CD4-positive, CD25-positive, alpha-beta regulatory T cell (primary cell): ENCODE data around the gene FAH. TPM values are rescaled to one million over a fixed set of nuclear protein-coding genes. Genes with fewer than 3 reads are reported as not detected.
A peak's percentile ranks its signal among the peaks of the same experiment; 100 is the strongest.

ENCODE experiments used
- ATAC-seq, 2 donors: fragments of 150-1000 bp; cut with Tn5 transposase; one replicate each; pipeline ENCODE4 v1.10.0; 2021; ENCODE audit warnings: low read depth in 2 of 2, moderate number of reproducible peaks in 2 of 2, moderate library complexity in 1 of 2
- DNase-seq, 3 donors: peaks; one replicate each; pipeline versions ENCODE4 v3.0.0 to v3.0.0-alpha.2; 2012 to 2022; ENCODE audit warnings: mixed read lengths in 1 of 3
- H3K27ac ChIP-seq: one replicate; pipeline ENCODE4 v1.7.0; 2013; ENCODE audit warnings: mild to moderate bottlenecking, low read length; ENCODE audit not compliant: insufficient read depth, poor library complexity, severe bottlenecking
- H3K27me3 ChIP-seq: one replicate; pipeline ENCODE4 v1.7.0; 2013; ENCODE audit warnings: low read length; ENCODE audit not compliant: control insufficient read depth, insufficient read depth
- H3K36me3 ChIP-seq: one replicate; pipeline ENCODE4 v1.7.0; 2013; ENCODE audit warnings: mild to moderate bottlenecking, low read length, moderate library complexity; ENCODE audit not compliant: control insufficient read depth, insufficient read depth
- H3K4me1 ChIP-seq: 2 replicates; pipeline ENCODE4 v1.7.0; 2013; ENCODE audit warnings: mild to moderate bottlenecking, low read length; ENCODE audit not compliant: insufficient read depth, control insufficient read depth, poor library complexity, severe bottlenecking
- H3K4me3 ChIP-seq: one replicate; pipeline ENCODE4 v1.7.0; 2013; ENCODE audit warnings: low read depth, mild to moderate bottlenecking, low read length, moderate library complexity
- H3K9me3 ChIP-seq, 2 experiments: 1 replicate in 1 of 2; 2 replicates in 1 of 2; pipeline ENCODE4 v1.7.0; 2013; ENCODE audit warnings: low read length in 2 of 2, mild to moderate bottlenecking in 1 of 2, moderate library complexity in 1 of 2; ENCODE audit not compliant: control insufficient read depth in 2 of 2
- H3K27ac Mint-ChIP-seq, 3 donors: one replicate each; pipeline ENCODE4 v1.8.0; 2020 to 2022; ENCODE audit warnings: mild to moderate bottlenecking in 3 of 3, mixed read lengths in 3 of 3, moderate library complexity in 2 of 3
- H3K27me3 Mint-ChIP-seq: one replicate; pipeline ENCODE4 v1.8.0; 2022; ENCODE audit warnings: mild to moderate bottlenecking, mixed read lengths
- H3K36me3 Mint-ChIP-seq: one replicate; pipeline ENCODE4 v1.8.0; 2020; ENCODE audit warnings: mixed read lengths
- H3K4me1 Mint-ChIP-seq, 4 donors: one replicate each; pipeline ENCODE4 v1.8.0; 2020 to 2022; ENCODE audit warnings: mixed read lengths in 4 of 4, mild to moderate bottlenecking in 1 of 4
- H3K4me3 Mint-ChIP-seq, 4 donors: one replicate each; pipeline ENCODE4 v1.8.0; 2020 to 2022; ENCODE audit warnings: mild to moderate bottlenecking in 4 of 4, mixed read lengths in 4 of 4, moderate library complexity in 3 of 4
- H3K9me3 Mint-ChIP-seq, 7 donors: one replicate each; pipeline ENCODE4 v1.8.0; 2020 to 2022; ENCODE audit warnings: mixed read lengths in 7 of 7, mild to moderate bottlenecking in 3 of 7, moderate library complexity in 2 of 7
- polyA plus RNA-seq, 4 donors: library from polyadenylated mRNA; unstranded; fragments of 300-500 nt; fragmentation: Illumina TruSeq; gene quantifications; one replicate each; pipeline ENCODE4 v1.2.3, GENCODE V29; 2021
- total RNA-seq: library from RNA; stranded (reverse); gene quantifications from one replicate; pipeline ENCODE4 v1.2.3, GENCODE V29; 2022

FAH gene
- total and polyA plus RNA-seq, 5 donors from 2014 or later, result 2.0 to 4.3 (median 2.4) TPM

- H3K36me3 Mint-ChIP-seq, result peaks cover 46% of the 10 kb centered on the region
- no peak overlapping the region for H3K4me3 Mint-ChIP-seq
- Histone ChIP-seq H3K4me3 (no peak overlapping the region), H3K27ac (no peak overlapping the region), H3K4me1 (no peaks in the 10 kb centered on the region), H3K9me3 (no peaks in the 10 kb centered on the region), H3K36me3 (no peaks in the 10 kb centered on the region), H3K27me3 (no peaks in the 10 kb centered on the region)
- no peak for ATAC-seq
- no peaks in the 10 kb centered on the region for H3K4me1 Mint-ChIP-seq
- H3K27ac Mint-ChIP-seq, result no peak overlapping the region
- DNase-seq, result no peak
- H3K9me3 Mint-ChIP-seq, result peaks cover 0 to 1% (median 0%) of the 10 kb centered on the region in 7 donors
- H3K27me3 Mint-ChIP-seq, result no peaks in the 10 kb centered on the region
Observed at GRCh38 chr15:80180986-80181385, 28.2 kb downstream of the FAH start.

GRCh38 chr15:80182611-80183261 lies 29.9 kb downstream of the FAH start:
- Mint-ChIP-seq H3K4me1 (no peaks in the 10 kb centered on the region), H3K27me3 (no peaks in the 10 kb centered on the region), H3K27ac (peak overlapping the region in 1 of 3 donors; percentile 42), H3K4me3 (no peak overlapping the region), H3K9me3 (peaks cover 0 to 2% (median 0%) of the 10 kb centered on the region in 7 donors), H3K36me3 (peaks cover 52% of the 10 kb centered on the region)
- DNase-seq (no peak), ATAC-seq (no peak)
- H3K4me3 ChIP-seq, result no peak overlapping the region
- no peak overlapping the region for H3K27ac ChIP-seq
- no peaks in the 10 kb centered on the region for H3K4me1 ChIP-seq
- H3K27me3 ChIP-seq, result no peaks in the 10 kb centered on the region
- no peaks in the 10 kb centered on the region for H3K36me3 ChIP-seq
- H3K9me3 ChIP-seq, result no peaks in the 10 kb centered on the region

GRCh38 chr15:80183306-80183705 lies 30.5 kb downstream of the FAH start:
- no peak overlapping the region for H3K4me3 Mint-ChIP-seq
- Histone ChIP-seq H3K9me3 (no peaks in the 10 kb centered on the region), H3K4me1 (no peaks in the 10 kb centered on the region), H3K36me3 (no peaks in the 10 kb centered on the region), H3K4me3 (no peak overlapping the region), H3K27ac (no peak overlapping the region), H3K27me3 (no peaks in the 10 kb centered on the region)
- no peak for ATAC-seq
- DNase-seq, result no peak
- no peaks in the 10 kb centered on the region for H3K4me1 Mint-ChIP-seq
- peaks cover 0 to 2% (median 0%) of the 10 kb centered on the region in 7 donors for H3K9me3 Mint-ChIP-seq
- no peaks in the 10 kb centered on the region for H3K27me3 Mint-ChIP-seq
- peak overlapping the region in 1 of 3 donors; percentile 42 for H3K27ac Mint-ChIP-seq
- H3K36me3 Mint-ChIP-seq, result peaks cover 56% of the 10 kb centered on the region

- no peak overlapping the region for H3K27ac Mint-ChIP-seq
- peaks cover 59% of the 10 kb centered on the region for H3K36me3 Mint-ChIP-seq
Observed at GRCh38 chr15:80183886-80184285, 31.1 kb downstream of the FAH start.

GRCh38 chr15:80184554-80184953 lies 31.8 kb downstream of the FAH start:
- no peak overlapping the region for H3K27ac Mint-ChIP-seq
- no peaks in the 10 kb centered on the region for H3K27me3 ChIP-seq
- H3K9me3 Mint-ChIP-seq, result peaks cover 0 to 2% (median 0%) of the 10 kb centered on the region in 7 donors
- no peak overlapping the region for H3K4me3 ChIP-seq
- ATAC-seq, result no peak
- no peak for DNase-seq
- H3K36me3 Mint-ChIP-seq, result peaks cover 57% of the 10 kb centered on the region
- H3K27me3 Mint-ChIP-seq, result no peaks in the 10 kb centered on the region
- no peaks in the 10 kb centered on the region for H3K4me1 Mint-ChIP-seq
- no peaks in the 10 kb centered on the region for H3K4me1 ChIP-seq
- H3K4me3 Mint-ChIP-seq, result no peak overlapping the region
- H3K36me3 ChIP-seq, result no peaks in the 10 kb centered on the region
- no peaks in the 10 kb centered on the region for H3K9me3 ChIP-seq
- no peak overlapping the region for H3K27ac ChIP-seq

More at GRCh38 chr15:80183886-80184285, 31.1 kb downstream of the FAH start:
- Mint-ChIP-seq H3K4me3 (no peak overlapping the region), H3K27me3 (no peaks in the 10 kb centered on the region), H3K4me1 (no peaks in the 10 kb centered on the region), H3K9me3 (peaks cover 0 to 2% (median 0%) of the 10 kb centered on the region in 7 donors)
- Histone ChIP-seq H3K9me3 (no peaks in the 10 kb centered on the region), H3K27ac (no peak overlapping the region), H3K4me3 (no peak overlapping the region), H3K36me3 (no peaks in the 10 kb centered on the region), H3K27me3 (no peaks in the 10 kb centered on the region), H3K4me1 (no peaks in the 10 kb centered on the region)
- ATAC-seq (no peak), DNase-seq (no peak)

GRCh38 chr15:80185152-80185551 lies 32.4 kb downstream of the FAH start:
- no peaks in the 10 kb centered on the region for H3K4me1 Mint-ChIP-seq
- H3K4me1 ChIP-seq, result no peaks in the 10 kb centered on the region
- H3K4me3 Mint-ChIP-seq, result no peak overlapping the region
- no peaks in the 10 kb centered on the region for H3K9me3 ChIP-seq
- H3K27ac Mint-ChIP-seq, result no peak overlapping the region
- DNase-seq (no peak), ATAC-seq (no peak)
- peaks cover 0 to 2% (median 0%) of the 10 kb centered on the region in 7 donors for H3K9me3 Mint-ChIP-seq
- H3K27ac ChIP-seq, result no peak overlapping the region
- peaks cover 57% of the 10 kb centered on the region for H3K36me3 Mint-ChIP-seq
- no peaks in the 10 kb centered on the region for H3K36me3 ChIP-seq
- no peaks in the 10 kb centered on the region for H3K27me3 ChIP-seq
- H3K4me3 ChIP-seq, result no peak overlapping the region
- no peaks in the 10 kb centered on the region for H3K27me3 Mint-ChIP-seq

GRCh38 chr15:80186066-80186465 lies 33.3 kb downstream of the FAH start:
- DNase-seq, result no peak
- H3K9me3 ChIP-seq, result no peaks in the 10 kb centered on the region
- ATAC-seq, result no peak
- H3K4me3 Mint-ChIP-seq, result no peak overlapping the region
- H3K27ac Mint-ChIP-seq, result no peak overlapping the region
- no peak overlapping the region for H3K4me3 ChIP-seq
- H3K27ac ChIP-seq, result no peak overlapping the region
- H3K9me3 Mint-ChIP-seq, result peaks cover 0 to 2% (median 0%) of the 10 kb centered on the region in 7 donors
- no peaks in the 10 kb centered on the region for H3K27me3 ChIP-seq
- H3K4me1 Mint-ChIP-seq, result no peaks in the 10 kb centered on the region
- H3K27me3 Mint-ChIP-seq, result no peaks in the 10 kb centered on the region
- no peaks in the 10 kb centered on the region for H3K36me3 ChIP-seq
- no peaks in the 10 kb centered on the region for H3K4me1 ChIP-seq
- H3K36me3 Mint-ChIP-seq, result peaks cover 56% of the 10 kb centered on the region

GRCh38 chr15:80186597-80186996 lies 33.8 kb downstream of the FAH start:
- H3K4me3 Mint-ChIP-seq, result no peak overlapping the region
- H3K4me1 Mint-ChIP-seq, result no peaks in the 10 kb centered on the region
- no peak for DNase-seq
- Histone ChIP-seq H3K9me3 (no peaks in the 10 kb centered on the region), H3K4me1 (no peaks in the 10 kb centered on the region), H3K27me3 (no peaks in the 10 kb centered on the region), H3K4me3 (no peak overlapping the region), H3K27ac (no peak overlapping the region), H3K36me3 (no peaks in the 10 kb centered on the region)
- H3K36me3 Mint-ChIP-seq, result peaks cover 54% of the 10 kb centered on the region
- ATAC-seq, result no peak
- H3K27me3 Mint-ChIP-seq, result no peaks in the 10 kb centered on the region
- peaks cover 0 to 2% (median 0%) of the 10 kb centered on the region in 7 donors for H3K9me3 Mint-ChIP-seq
- H3K27ac Mint-ChIP-seq, result no peak overlapping the region
